Ishikawa (cell line): Measurements from ENCODE around the gene REXO4.

Source experiments
- EP300 ChIP-seq: IDR thresholded peaks from 2 replicates; pipeline ENCODE4 v1.6.1; 2012; ENCODE audit warnings: borderline replicate concordance
- FOXM1 ChIP-seq: IDR thresholded peaks from 2 replicates; pipeline ENCODE4 v1.6.1; 2012; ENCODE audit warnings: low read depth, borderline replicate concordance
- MAX ChIP-seq: IDR thresholded peaks from 2 replicates; pipeline ENCODE4 v1.6.1; 2012
- NFIC ChIP-seq: IDR thresholded peaks from 2 replicates; pipeline ENCODE4 v1.6.1; 2012
- REST ChIP-seq: IDR thresholded peaks from 2 replicates; pipeline ENCODE4 v1.6.1; 2012; ENCODE audit warnings: low read depth, mild to moderate bottlenecking
- TCF12 ChIP-seq: IDR thresholded peaks from 2 replicates; pipeline ENCODE4 v1.6.1; 2012; ENCODE audit warnings: low read depth
- ZBTB7A ChIP-seq: IDR thresholded peaks from 2 replicates; pipeline ENCODE4 v1.6.1; 2012; ENCODE audit warnings: low read depth

- TF ChIP-seq ZBTB7A = no peak
- TF ChIP-seq REST = no peak
- TF ChIP-seq EP300 = no peak
- TF ChIP-seq MAX = no peak
- no peak for TF ChIP-seq TCF12
- TF ChIP-seq FOXM1 = no peak
- TF ChIP-seq NFIC = no peak
Observed at GRCh38 chr9:133454943-133455673, 37.3 kb upstream of the REXO4 start.
